ENCODE data around the gene SLC5A6. TPM values are rescaled to one million over a fixed set of nuclear protein-coding genes. Genes with fewer than 3 reads are reported as not detected.

SLC5A6 gene
- polyA plus RNA-seq, 2 of the 4 experiments (the other 2 are of a cell fraction) = 82.7 to 86.7 TPM

- Histone ChIP-seq H3K4me1 (no peaks in the 10 kb centered on the region), H3K27ac (no peak overlapping the region), H3K4me2 (no peak overlapping the region), H3K9me3 (no peaks in the 10 kb centered on the region), H3K4me3 (no peak overlapping the region)
- FAIRE-seq (no peak), DNase-seq (ENCODE audit: low read depth in 1 of 2, low spot score in 1 of 2) (no peak), ATAC-seq (no peak)
- TF ChIP-seq ZC3H11A (IDR thresholded peaks at IDR 0.05) = no peak
- no peak for TF ChIP-seq HOXB13 (CRISPR knock-in tag; IDR thresholded peaks at IDR 0.05; ENCODE audit: low read depth)
- TF ChIP-seq HOXA7 (CRISPR knock-in tag; IDR thresholded peaks at IDR 0.05) = no peak
- no peak for TF ChIP-seq EHF (CRISPR knock-in tag; IDR thresholded peaks at IDR 0.05)
- no peak for TF ChIP-seq NPAS2 (CRISPR knock-in tag; IDR thresholded peaks at IDR 0.05; ENCODE audit: borderline replicate concordance)
- TF ChIP-seq FOSB (CRISPR knock-in tag; IDR thresholded peaks at IDR 0.05) = no peak
- no peak for TF ChIP-seq HMGXB4 (CRISPR knock-in tag; IDR thresholded peaks at IDR 0.05; ENCODE audit: borderline replicate concordance)
- no peak for TF ChIP-seq POLR2AphosphoS2 (conservative IDR thresholded peaks at IDR 0.05; ENCODE audit: low read length)
- no peak for TF ChIP-seq SMC3 (IDR thresholded peaks at IDR 0.05)
- TF ChIP-seq KDM1A (IDR thresholded peaks at IDR 0.05; ENCODE audit: low read depth) = no peak
- TF ChIP-seq KDM5A (IDR thresholded peaks at IDR 0.05) = no peak
- TF ChIP-seq TFCP2L1 (CRISPR knock-in tag; IDR thresholded peaks at IDR 0.05) = no peak
- TF ChIP-seq E2F6 (IDR thresholded peaks at IDR 0.05; ENCODE audit: borderline replicate concordance, low read depth) = no peak
- no peak for TF ChIP-seq MAZ (IDR thresholded peaks at IDR 0.05; ENCODE audit: borderline replicate concordance, low read depth, low read length)
- TF ChIP-seq JUNB (IDR thresholded peaks at IDR 0.05) = no peak
- no peak for TF ChIP-seq NR3C1 (IDR thresholded peaks at IDR 0.05)
- TF ChIP-seq POLR2A (IDR thresholded peaks at IDR 0.05; ENCODE audit: low read length) = no peak
- TF ChIP-seq ZFP36 (IDR thresholded peaks at IDR 0.05; ENCODE audit: borderline replicate concordance, partially characterized antibody) = no peak
- TF ChIP-seq TP53 (CRISPR knock-in tag; IDR thresholded peaks at IDR 0.05) = no peak
- CTCF ChIA-PET = interaction anchor here (0.9 to 1.3 kb wide), 4 partner anchors 11 to 60 kb away, joined by 3 to 4 read pairs (median 3); no protein-coding TSS in a partner anchor
- POLR2A ChIA-PET = no interaction called here
- 93% methylated on average over 8 of the region's 8 CpGs for WGBS (ENCODE audit: missing lambda C conversion rate)
Measured at GRCh38 chr2:27205206-27205605, 6.9 kb downstream of the SLC5A6 start.

GRCh38 chr2:27204566-27204965 lies 7.5 kb downstream of the SLC5A6 start:
- TF ChIP-seq ESRRA (IDR thresholded peaks at IDR 0.05; ENCODE audit: borderline replicate concordance, low read length) (no peak), HDAC2 (IDR thresholded peaks at IDR 0.05) (no peak), EHF (CRISPR knock-in tag; IDR thresholded peaks at IDR 0.05) (no peak), JUNB (IDR thresholded peaks at IDR 0.05) (no peak), CBX8 (IDR thresholded peaks at IDR 0.05) (no peak), PHF8 (IDR thresholded peaks at IDR 0.05; ENCODE audit: borderline replicate concordance, low read depth) (no peak), RNF2 (IDR thresholded peaks at IDR 0.05; ENCODE audit: borderline replicate concordance, low read depth) (no peak), JUN (IDR thresholded peaks at IDR 0.05) (no peak), MAZ (IDR thresholded peaks at IDR 0.05; ENCODE audit: borderline replicate concordance, low read depth, low read length) (no peak), FOXS1 (CRISPR knock-in tag; IDR thresholded peaks at IDR 0.05) (no peak), HEYL (CRISPR knock-in tag; IDR thresholded peaks at IDR 0.05) (no peak)

More at GRCh38 chr2:27204566-27204965, 7.5 kb downstream of the SLC5A6 start:
- Histone ChIP-seq H3K4me3 (no peak overlapping the region), H3K9me3 (no peaks in the 10 kb centered on the region), H3K27ac (no peak overlapping the region), H3K4me2 (no peak overlapping the region), H3K4me1 (no peaks in the 10 kb centered on the region)
- ChIA-PET CTCF (interaction anchor here (1.0 to 4.9 kb wide), 4 partner anchors 13 to 102 kb away, joined by 3 to 21 read pairs (median 6); partner anchors contain the start of gene SLC30A3), POLR2A (no interaction called here)
- DNase-seq (ENCODE audit: low read depth in 1 of 2, low spot score in 1 of 2) = no peak
- ATAC-seq = no peak
- FAIRE-seq = no peak
- WGBS (ENCODE audit: missing lambda C conversion rate) = 94% methylated on average over 8 of the region's 8 CpGs
